HG02623 (cell line): ENCODE measurements around the gene CDH24.
A peak's percentile ranks its signal among the peaks of the same experiment; 100 is the strongest.

Experiments
- ATAC-seq: cut with Tn5 transposase; IDR thresholded peaks from one replicate; pipeline ENCODE4 v1.9.1; 2021; ENCODE audit warnings: moderate library complexity; ENCODE audit not compliant: unreplicated experiment

CDH24 gene

GRCh38 chr14:23066855-23067744 lies 9.8 kb upstream of the CDH24 start:
- ATAC-seq = no peak

- no peak for ATAC-seq
Measured at GRCh38 chr14:23066368-23066767, 9.0 kb upstream of the CDH24 start.

- ATAC-seq = no peak
Measured at GRCh38 chr14:23063601-23064000, 6.3 kb upstream of the CDH24 start.

GRCh38 chr14:23062002-23062401 lies 4.7 kb upstream of the CDH24 start:
- ATAC-seq = no peak

GRCh38 chr14:23060536-23061260 lies 3.4 kb upstream of the CDH24 start:
- ATAC-seq = no peak

GRCh38 chr14:23058654-23059504 lies 1.6 kb upstream of the CDH24 start:
- no peak for ATAC-seq

GRCh38 chr14:23057757-23058653 lies 685 bp upstream of the CDH24 start:
- peak; percentile 55 for ATAC-seq

GRCh38 chr14:23056145-23056955 lies 970 bp downstream of the CDH24 start:
- ATAC-seq = peak; percentile 49

GRCh38 chr14:23055621-23056144 lies 1.6 kb downstream of the CDH24 start:
- ATAC-seq = no peak

- no peak for ATAC-seq
Measured at GRCh38 chr14:23055147-23055550, 2.2 kb downstream of the CDH24 start.

GRCh38 chr14:23054000-23054811 lies 3.1 kb downstream of the CDH24 start:
- no peak for ATAC-seq

GRCh38 chr14:23053426-23053825 lies 3.9 kb downstream of the CDH24 start:
- no peak for ATAC-seq

GRCh38 chr14:23052671-23053070 lies 4.6 kb downstream of the CDH24 start:
- ATAC-seq = no peak

- ATAC-seq = no peak
Measured at GRCh38 chr14:23052182-23052623, 5.1 kb downstream of the CDH24 start.

GRCh38 chr14:23051141-23052057 lies 5.9 kb downstream of the CDH24 start:
- no peak for ATAC-seq

GRCh38 chr14:23049011-23049410 lies 8.3 kb downstream of the CDH24 start:
- no peak for ATAC-seq
